ENCODE results near the gene MAP7D1. TPM values are rescaled to one million over a fixed set of nuclear protein-coding genes. Genes with fewer than 3 reads are reported as not detected.

MAP7D1 gene
- total and polyA plus RNA-seq, 8 donors, result 14.6 to 164 (median 41.3) TPM

DNA sequence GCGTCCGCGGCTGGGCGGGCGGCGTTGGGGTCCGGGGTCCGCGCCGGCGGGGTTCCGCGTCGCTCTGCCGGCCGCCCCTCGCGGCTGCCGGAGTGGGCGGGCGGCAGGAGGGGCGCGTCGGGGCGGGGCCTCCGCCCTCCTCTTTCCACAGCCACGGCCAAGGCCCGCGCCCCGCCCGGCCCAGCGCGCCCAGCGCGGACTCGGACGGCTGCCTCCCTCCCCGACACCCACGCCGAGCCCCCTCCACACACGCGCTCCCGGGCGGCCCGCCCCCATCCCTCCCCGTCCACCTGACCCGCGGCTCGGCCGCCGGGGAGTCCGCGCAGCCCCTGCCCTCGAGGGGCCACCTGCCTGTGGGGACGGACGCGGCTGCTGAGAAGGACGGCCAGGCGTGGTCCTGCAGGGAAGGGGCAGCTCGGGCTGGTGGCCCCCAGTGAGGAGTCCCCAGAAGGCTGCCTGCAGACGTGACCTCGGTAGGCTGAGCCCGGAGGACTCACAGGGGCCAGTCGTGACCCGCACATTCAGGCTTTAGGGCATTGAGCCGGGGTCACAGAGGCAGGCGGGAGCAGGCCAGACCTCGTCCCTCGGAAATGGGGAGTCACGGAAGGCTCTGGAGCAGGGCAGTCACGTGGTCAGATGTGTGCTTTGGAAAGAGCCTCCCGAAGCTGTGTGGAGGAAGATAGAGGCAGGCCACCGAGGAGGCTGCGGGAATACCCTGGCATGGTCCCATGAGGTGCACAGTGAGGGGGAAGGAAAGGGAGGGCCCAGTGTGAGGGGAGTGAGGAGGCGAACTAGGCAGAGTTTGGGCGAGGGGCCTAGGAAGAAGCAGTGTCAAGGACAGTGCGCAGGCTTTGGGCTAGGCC, 30.6 kb upstream of the MAP7D1 start, which contains the start of gene COL8A2:
Gene COL8A2, minus strand, starts transcription at position 94 of the 863 bp plus-strand sequence. CDS start 24,980 bp downstream, outside the sequence.
- no peaks in the 10 kb centered on the region for H3K36me3 ChIP-seq
- no peak for TF ChIP-seq EP300 (IDR thresholded peaks at IDR 0.05)
- TF ChIP-seq POLR2A (IDR thresholded peaks at IDR 0.05), result no peak
- TF ChIP-seq, protein P1, sequence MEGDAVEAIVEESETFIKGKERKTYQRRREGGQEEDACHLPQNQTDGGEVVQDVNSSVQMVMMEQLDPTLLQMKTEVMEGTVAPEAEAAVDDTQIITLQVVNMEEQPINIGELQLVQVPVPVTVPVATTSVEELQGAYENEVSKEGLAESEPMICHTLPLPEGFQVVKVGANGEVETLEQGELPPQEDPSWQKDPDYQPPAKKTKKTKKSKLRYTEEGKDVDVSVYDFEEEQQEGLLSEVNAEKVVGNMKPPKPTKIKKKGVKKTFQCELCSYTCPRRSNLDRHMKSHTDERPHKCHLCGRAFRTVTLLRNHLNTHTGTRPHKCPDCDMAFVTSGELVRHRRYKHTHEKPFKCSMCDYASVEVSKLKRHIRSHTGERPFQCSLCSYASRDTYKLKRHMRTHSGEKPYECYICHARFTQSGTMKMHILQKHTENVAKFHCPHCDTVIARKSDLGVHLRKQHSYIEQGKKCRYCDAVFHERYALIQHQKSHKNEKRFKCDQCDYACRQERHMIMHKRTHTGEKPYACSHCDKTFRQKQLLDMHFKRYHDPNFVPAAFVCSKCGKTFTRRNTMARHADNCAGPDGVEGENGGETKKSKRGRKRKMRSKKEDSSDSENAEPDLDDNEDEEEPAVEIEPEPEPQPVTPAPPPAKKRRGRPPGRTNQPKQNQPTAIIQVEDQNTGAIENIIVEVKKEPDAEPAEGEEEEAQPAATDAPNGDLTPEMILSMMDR (IDR thresholded peaks at IDR 0.05), result no peak
- TF ChIP-seq POLR2AphosphoS5 (IDR thresholded peaks at IDR 0.05), result no peak
- peak within 1 kb of the TSS in 3 of 5 donors; percentile 69 to 81 (median 75) for H3K27ac ChIP-seq
- H3K4me1 ChIP-seq, result peaks cover 6 to 49% (median 27%) of the 10 kb centered on the region in 4 donors
- peaks cover 0 to 25% (median 17%) of the 10 kb centered on the region in 3 donors for H3K27me3 ChIP-seq
- H3K9me3 ChIP-seq, result no peaks in the 10 kb centered on the region
- H3K4me3 ChIP-seq, result peak within 1 kb of the TSS; percentile 49 to 55 (median 50)
- 9 to 34% (median 19%) methylated on average over 9 to 76 of the region's 77 CpGs for WGBS, 5 donors
- DNase-seq, result peak; percentile 34 to 80
- intact Hi-C loops (cut with DNase I; ENCODE audit: low total_unique reads), result no loop called here

DNA sequence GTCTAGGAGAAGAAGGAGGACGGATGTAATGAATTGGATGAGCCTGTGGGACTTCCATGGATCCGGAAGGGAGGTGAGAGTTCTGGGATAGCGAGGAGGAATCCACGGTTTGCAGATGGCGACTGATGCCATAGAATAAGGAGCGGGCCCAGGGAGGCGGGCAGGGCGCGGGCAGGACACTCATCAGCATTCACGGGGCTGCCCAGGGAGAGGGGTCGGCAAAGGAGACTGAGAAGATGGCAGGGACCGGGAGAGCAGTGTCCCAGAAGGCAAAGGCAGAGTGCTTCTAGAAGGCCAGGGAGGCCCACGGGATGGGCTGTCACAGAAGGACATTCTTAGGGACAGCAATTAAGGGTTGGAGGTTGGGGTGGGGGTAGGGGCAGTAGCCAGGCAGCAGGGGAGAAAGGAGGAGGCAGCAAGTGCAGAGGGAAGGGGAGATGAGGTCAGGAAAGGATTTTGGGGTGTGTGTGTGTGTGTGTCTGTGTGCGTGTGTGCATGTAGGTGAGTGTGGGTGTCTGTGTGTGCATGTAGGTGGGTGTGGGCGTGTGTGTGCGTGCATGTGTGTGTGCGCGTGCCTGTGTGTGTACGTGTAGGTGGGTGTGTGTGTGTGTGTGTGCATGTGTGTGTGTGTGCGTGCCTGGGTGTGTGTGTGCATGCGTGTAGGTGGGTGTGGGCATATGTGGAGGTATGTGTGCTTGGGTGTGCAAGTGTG, 29.8 kb upstream of the MAP7D1 start:
- intact Hi-C loops (cut with DNase I; ENCODE audit: low total_unique reads), result no loop called here
- Histone ChIP-seq H3K27me3 (peaks cover 0 to 25% (median 17%) of the 10 kb centered on the region in 3 donors), H3K4me1 (peaks cover 6 to 48% (median 26%) of the 10 kb centered on the region in 4 donors), H3K9me3 (no peaks in the 10 kb centered on the region), H3K4me3 (peak overlapping the region in 2 of 4 donors; percentile 49), H3K27ac (peak overlapping the region in 1 of 5 donors; percentile 75), H3K36me3 (no peaks in the 10 kb centered on the region)
- TF ChIP-seq EP300 (IDR thresholded peaks at IDR 0.05), result no peak
- no peak for TF ChIP-seq POLR2AphosphoS5 (IDR thresholded peaks at IDR 0.05)
- TF ChIP-seq, protein P1 (IDR thresholded peaks at IDR 0.05), result no peak
- TF ChIP-seq POLR2A (IDR thresholded peaks at IDR 0.05), result no peak
- no peak for DNase-seq
- 80 to 89% (median 85%) methylated on average over 21 of the region's 21 CpGs for WGBS, 5 donors

DNA sequence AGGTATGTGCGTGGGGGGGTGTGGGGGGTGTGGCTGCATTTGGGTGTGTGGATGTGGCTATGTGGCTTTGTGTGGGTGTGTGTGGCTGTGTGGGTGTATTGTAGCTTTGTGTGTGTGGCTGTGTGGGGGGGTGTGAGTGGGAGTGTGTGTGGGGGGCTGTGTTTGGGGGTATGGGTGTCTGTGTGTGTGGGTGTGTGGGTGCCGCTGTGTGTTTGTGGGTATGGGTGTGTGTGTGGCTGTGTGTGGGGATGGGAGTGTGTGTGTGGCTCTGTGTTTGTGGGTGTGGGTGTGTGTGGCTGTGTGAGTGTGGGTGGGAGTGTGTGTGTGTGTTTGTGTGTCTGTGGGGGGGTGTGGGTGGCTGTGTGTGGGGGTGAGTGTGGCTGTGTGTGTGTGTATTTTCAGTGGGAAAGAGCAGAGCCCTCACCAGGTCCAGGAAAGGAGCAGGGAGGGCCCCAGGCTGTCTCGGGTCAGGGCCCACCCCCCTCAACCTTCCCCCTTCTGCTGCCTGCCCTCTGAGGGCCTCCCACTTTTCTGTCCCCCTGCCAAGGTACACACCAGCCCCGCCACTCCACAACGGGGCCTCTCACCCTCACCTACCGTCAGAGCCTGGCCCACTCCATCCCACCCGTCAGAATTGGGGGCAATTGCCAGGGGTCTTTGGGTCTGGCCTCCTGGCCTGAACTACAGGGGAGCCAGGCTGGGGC, 29.0 kb upstream of the MAP7D1 start:
- TF ChIP-seq EP300 (IDR thresholded peaks at IDR 0.05) (no peak), POLR2A (IDR thresholded peaks at IDR 0.05) (no peak), POLR2AphosphoS5 (IDR thresholded peaks at IDR 0.05) (no peak)
- TF ChIP-seq, protein P1 (IDR thresholded peaks at IDR 0.05), result no peak
- no peaks in the 10 kb centered on the region for H3K9me3 ChIP-seq
- WGBS, 5 donors, result 26 to 60% (median 44%) methylated on average over 4 to 7 of the region's 7 CpGs
- intact Hi-C loops (cut with DNase I; ENCODE audit: low total_unique reads), result no loop called here
- no peak for DNase-seq
- peaks cover 0 to 25% (median 17%) of the 10 kb centered on the region in 3 donors for H3K27me3 ChIP-seq
- peaks cover 6 to 41% (median 26%) of the 10 kb centered on the region in 4 donors for H3K4me1 ChIP-seq
- H3K4me3 ChIP-seq, result no peak overlapping the region
- H3K36me3 ChIP-seq, result no peaks in the 10 kb centered on the region
- H3K27ac ChIP-seq, result no peak overlapping the region

All from stomach (tissue), 9 donors.